Measurements from ENCODE around the gene SORCS2.

The SORCS2 gene

GRCh38 chr4:7186031-7186430 is 6.3 kb upstream of the SORCS2 start:
- no peak for DNase-seq (ENCODE audit: low spot score)

- DNase-seq (ENCODE audit: low spot score): no peak
Measured at GRCh38 chr4:7186516-7187167, 5.7 kb upstream of the SORCS2 start.

- no peak for DNase-seq (ENCODE audit: low spot score)
Measured at GRCh38 chr4:7187168-7187535, 5.2 kb upstream of the SORCS2 start.

GRCh38 chr4:7187691-7188090 is 4.6 kb upstream of the SORCS2 start:
- DNase-seq (ENCODE audit: low spot score): no peak

- no peak for DNase-seq (ENCODE audit: low spot score)
Measured at GRCh38 chr4:7189066-7189465, 3.3 kb upstream of the SORCS2 start.

- no peak for DNase-seq (ENCODE audit: low spot score)
Measured at GRCh38 chr4:7189475-7190277, 2.7 kb upstream of the SORCS2 start.

- DNase-seq (ENCODE audit: low spot score): no peak
Measured at GRCh38 chr4:7190278-7190594, 2.1 kb upstream of the SORCS2 start.

GRCh38 chr4:7190691-7191545 is 1.4 kb upstream of the SORCS2 start:
- DNase-seq (ENCODE audit: low spot score): no peak

- no peak for DNase-seq (ENCODE audit: low spot score)
Measured at GRCh38 chr4:7191546-7192251, 639 bp upstream of the SORCS2 start.

GRCh38 chr4:7193030-7193958 is 956 bp downstream of the SORCS2 start:
- no peak for DNase-seq (ENCODE audit: low spot score)

GRCh38 chr4:7194251-7195140 is 2.2 kb downstream of the SORCS2 start:
- DNase-seq (ENCODE audit: low spot score): no peak

GRCh38 chr4:7195141-7195515 is 2.8 kb downstream of the SORCS2 start:
- DNase-seq (ENCODE audit: low spot score): no peak

GRCh38 chr4:7195546-7196287 is 3.4 kb downstream of the SORCS2 start:
- no peak for DNase-seq (ENCODE audit: low spot score)

- no peak for DNase-seq (ENCODE audit: low spot score)
Measured at GRCh38 chr4:7196288-7196651, 3.9 kb downstream of the SORCS2 start.

- no peak for DNase-seq (ENCODE audit: low spot score)
Measured at GRCh38 chr4:7196736-7197135, 4.4 kb downstream of the SORCS2 start.

GRCh38 chr4:7197910-7198309 is 5.6 kb downstream of the SORCS2 start:
- no peak for DNase-seq (ENCODE audit: low spot score)

- DNase-seq (ENCODE audit: low spot score): no peak
Measured at GRCh38 chr4:7198440-7199128, 6.2 kb downstream of the SORCS2 start.

- DNase-seq (ENCODE audit: low spot score): no peak
Measured at GRCh38 chr4:7199129-7199725, 6.9 kb downstream of the SORCS2 start.

All from cerebellar cortex (tissue), 1 donor.